D721Med (cell line): Measurements from ENCODE around the gene SLC22A25.
"Not testable (repeated sequence)": the region's sequence is repeated elsewhere in the genome, so short reads cannot be mapped to it uniquely, and the experiment has no call there.

ENCODE experiments used
- DNase-seq: peaks from one replicate; pipeline ENCODE4 v3.0.0; 2011; ENCODE audit warnings: low spot score; ENCODE audit not compliant: insufficient read length
- FAIRE-seq: peaks from 2 replicates; lab custom pipeline; 2011; peaks lifted over from hg19 to GRCh38; lab: Jason Lieb, UNC
- TF ChIP-seq, protein P1 (sequence below): IDR thresholded peaks from 2 replicates; pipeline ENCODE4 v1.5.1; 2012; ENCODE audit warnings: mild to moderate bottlenecking, control low read depth; ENCODE audit not compliant: insufficient read depth; ENCODE audit errors: missing control alignments

SLC22A25 gene

DNA sequence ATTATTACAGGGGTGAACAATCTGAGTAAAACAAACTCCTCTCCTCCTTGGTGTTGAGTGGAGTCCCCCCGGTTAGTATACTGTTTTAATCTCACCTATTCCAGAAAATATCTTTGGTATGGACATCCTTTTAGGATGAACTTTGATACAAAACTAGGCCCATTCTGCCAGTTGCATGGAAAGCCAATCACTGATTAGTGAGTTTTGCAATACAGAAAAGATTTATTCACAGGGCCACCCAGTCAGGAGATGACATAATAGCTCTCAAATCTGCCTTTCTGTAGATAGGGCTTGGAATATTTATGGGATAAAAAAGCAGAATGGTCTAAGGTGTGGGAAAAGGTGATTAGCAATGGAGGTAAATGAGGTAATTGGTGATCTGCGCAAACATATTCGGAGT lies 30.3 kb upstream of the SLC22A25 start:
- FAIRE-seq, result no peak
- TF ChIP-seq, protein P1, sequence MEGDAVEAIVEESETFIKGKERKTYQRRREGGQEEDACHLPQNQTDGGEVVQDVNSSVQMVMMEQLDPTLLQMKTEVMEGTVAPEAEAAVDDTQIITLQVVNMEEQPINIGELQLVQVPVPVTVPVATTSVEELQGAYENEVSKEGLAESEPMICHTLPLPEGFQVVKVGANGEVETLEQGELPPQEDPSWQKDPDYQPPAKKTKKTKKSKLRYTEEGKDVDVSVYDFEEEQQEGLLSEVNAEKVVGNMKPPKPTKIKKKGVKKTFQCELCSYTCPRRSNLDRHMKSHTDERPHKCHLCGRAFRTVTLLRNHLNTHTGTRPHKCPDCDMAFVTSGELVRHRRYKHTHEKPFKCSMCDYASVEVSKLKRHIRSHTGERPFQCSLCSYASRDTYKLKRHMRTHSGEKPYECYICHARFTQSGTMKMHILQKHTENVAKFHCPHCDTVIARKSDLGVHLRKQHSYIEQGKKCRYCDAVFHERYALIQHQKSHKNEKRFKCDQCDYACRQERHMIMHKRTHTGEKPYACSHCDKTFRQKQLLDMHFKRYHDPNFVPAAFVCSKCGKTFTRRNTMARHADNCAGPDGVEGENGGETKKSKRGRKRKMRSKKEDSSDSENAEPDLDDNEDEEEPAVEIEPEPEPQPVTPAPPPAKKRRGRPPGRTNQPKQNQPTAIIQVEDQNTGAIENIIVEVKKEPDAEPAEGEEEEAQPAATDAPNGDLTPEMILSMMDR, result no peak

DNA sequence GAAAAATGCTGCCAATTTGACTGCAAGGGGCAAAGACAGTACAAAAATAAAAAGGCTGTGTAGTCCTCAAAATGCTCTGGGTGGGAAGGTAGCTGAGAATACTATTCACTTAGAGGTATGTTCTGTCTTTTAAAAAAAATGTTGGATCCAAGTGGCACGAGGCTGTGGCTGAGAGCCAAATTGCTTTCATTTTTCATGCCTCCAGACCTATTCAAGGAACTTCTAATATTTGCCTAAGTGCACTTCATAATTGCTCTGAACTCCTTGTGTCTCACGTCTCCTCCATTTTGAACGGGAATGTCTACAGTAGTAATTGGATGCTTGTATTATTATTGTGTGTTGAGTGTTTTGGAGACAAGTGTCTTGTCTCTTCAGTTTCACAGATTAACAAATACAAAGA lies 19.1 kb upstream of the SLC22A25 start:
- TF ChIP-seq, protein P1, result no peak
- no peak for FAIRE-seq
- no peak for DNase-seq

More for the DNA sequence above, 30.3 kb upstream of the SLC22A25 start:
- no peak for DNase-seq

DNA sequence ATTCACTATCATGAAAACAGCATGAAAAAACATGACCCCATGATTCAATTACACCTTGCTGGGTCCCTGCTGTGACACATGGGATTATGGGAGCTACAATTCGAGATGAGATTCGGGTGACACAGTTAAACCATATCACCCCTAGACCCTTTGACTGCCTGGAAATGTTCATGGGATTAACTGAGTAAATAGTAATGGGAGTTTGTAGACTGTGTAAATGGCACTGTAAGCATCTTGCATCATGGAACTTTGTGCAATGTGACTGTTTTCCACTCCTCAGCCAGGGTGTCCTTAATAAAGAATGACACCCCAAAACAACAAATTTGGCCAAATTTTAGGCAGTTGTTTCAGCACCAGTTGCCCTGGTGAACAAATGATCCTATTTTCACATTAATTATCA lies 7.9 kb upstream of the SLC22A25 start:
- FAIRE-seq (no peak), DNase-seq (no peak)
- TF ChIP-seq, protein P1, result no peak

DNA sequence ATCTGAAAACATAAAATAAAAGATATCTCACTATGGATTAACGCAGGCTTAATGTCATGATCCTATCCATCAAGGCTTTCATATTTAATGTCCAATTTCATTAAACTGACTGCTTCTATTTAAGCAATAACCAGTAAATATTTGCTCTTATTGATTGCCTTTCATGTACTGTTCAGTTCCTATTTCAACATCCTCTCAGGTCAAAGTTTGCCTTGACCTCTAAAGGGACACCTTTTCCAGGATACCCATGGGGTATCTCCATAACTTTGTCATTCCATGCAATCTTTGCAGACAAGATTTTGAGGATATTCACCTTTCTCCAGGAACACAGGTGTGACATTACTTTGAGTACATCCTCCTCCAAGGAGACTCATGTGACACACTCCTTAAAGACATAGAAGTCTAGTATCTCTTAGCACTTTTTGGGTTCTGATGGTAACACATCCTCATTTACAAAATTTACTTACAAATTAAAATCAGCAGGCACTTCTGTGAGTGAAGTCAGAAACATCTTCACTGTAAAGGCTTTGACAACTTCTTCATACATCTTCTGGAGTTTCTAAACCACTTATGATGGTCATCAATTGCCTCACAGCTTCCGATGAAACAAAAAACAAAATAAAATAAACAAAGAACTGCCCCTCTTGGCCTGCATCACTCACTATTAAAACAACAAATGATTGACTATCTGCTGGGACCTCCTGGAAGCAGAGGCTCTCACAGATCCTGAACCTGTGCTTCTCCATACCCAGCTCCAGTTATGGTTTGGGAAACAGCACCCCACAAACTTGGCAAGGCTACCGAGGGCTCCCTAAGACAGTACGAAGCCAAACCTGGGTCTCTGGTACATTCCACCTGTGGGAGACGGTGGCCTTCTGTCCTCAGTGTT lies 7.0 kb upstream of the SLC22A25 start:
- FAIRE-seq (no peak), DNase-seq (no peak)
- TF ChIP-seq, protein P1, result no peak

DNA sequence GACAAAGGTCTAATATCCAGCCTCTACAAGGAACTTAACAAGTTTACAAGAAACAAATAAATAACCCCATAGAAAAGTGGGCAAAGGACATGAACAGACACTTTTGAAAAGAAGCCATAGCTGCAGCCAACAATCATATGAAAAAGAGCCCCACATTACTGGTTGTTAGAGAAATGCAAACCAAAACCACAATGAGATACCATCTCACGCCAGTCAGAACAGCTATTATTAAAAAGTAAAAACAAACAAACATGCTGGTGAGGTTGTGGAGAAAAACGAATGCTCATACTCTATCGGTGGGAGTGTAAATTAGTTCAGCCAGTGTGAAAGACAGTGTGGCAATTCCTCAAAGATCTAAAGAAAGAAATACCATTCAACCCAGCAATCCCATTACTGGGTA lies 5.6 kb upstream of the SLC22A25 start:
- no peak for FAIRE-seq
- TF ChIP-seq, protein P1, result no peak
- DNase-seq, result no peak

DNA sequence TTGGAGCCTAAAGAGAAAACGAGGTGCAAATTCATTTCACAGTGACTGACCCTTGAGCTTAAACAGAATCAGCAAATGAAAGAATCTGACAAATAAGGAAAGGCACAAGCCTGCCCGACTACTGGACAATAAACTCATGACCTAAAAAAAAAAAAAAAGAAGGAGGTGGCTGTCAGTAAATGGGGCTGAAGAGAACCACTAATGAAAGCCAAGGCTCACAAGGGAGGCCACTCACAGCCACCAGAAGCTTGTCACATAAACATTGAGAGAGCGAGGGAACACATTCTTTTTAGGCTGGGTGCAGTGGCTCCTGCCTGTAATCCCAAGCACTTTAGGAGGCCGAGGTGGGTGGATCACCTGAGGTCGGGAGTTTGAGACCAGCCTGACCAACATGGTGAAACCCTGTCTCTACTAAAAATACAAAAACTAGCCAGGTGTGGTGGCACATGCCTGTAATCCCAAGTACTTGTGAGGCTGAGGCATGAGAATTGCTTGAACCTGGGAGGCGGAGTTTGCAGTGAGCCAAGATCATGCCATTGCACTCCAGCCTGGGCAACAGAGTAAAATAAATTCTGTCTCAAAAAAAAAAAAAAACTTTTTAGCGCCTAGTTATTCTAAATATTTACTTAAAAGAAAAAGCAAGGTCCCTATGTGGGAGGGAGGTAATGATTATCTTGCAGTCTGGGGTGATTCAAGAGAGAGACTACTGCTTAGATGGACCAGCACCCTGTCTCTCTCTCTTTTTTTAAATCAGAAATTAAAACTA lies 4.0 kb upstream of the SLC22A25 start:
- FAIRE-seq, DNase-seq: not testable (repeated sequence)

DNA sequence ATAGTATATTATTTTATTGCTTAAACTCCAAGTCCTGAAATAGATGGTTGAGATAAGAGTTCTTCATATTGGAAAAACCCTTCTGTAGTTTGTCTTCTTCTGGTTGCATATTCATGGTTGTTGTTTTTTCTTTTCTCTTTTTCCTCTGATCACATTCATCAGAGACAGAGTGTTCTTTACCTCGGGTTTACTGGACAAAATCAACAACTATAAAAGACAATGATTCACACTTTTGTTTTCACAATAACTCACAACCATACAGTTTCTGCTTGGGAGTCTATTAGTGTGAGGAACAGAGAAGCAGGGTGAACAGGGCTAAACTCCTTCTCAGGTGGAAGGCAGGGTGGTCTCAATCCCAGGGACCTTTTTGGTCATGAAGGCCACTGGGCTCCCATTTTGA lies 2.6 kb upstream of the SLC22A25 start:
- TF ChIP-seq, protein P1, result no peak
- no peak for FAIRE-seq
- DNase-seq, result no peak
